HG02981 (cell line): ENCODE data around the gene OFD1.

Source experiments
- ATAC-seq: cut with Tn5 transposase; IDR thresholded peaks from one replicate; pipeline ENCODE4 v1.9.1; 2021; ENCODE audit warnings: mild to moderate bottlenecking, moderate library complexity; ENCODE audit not compliant: unreplicated experiment

Gene OFD1

DNA sequence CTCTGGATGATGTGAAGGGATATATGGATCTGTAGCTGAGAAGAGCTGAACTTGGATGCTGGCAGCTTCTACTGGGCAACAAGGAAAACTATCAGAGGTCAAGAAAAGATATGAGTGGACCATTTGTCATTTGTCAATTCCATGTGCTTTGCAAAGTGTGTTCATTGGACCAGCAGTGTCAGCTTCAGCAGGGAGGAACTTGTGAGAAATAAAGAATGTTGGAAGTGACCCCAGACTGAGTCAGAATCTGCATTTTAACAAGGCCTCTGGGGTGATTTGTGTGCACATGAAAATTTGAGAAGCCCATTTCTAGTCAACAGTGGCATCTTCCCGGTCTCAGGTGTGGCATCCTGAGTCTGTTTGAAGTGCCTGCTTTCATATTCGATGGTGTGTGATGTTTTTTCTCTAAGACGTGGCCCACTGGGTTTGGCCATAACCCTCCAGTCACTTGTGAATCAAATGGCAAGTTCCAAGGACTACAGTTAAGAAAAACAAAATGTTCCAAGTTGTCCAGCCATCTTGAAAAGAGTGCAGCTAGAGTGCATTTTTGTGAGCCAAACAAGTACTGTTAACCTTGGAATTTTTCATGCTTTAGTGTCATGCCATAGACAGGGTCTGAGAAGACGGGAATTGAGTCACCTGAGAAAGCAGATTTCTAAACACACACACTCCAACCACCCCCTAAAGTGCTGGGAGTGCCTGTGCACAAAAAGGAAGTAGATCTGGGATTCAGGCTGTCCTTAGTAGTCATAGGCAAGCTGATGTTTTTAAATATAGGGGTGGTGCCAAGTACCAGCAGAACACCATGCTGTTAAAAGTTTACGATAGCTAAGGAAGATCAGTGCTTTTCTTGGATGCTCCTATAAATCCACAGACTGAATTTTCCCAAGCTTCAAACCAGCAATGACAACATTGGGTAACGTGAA, 55.9 kb downstream of the OFD1 start:
- no peak for ATAC-seq

DNA sequence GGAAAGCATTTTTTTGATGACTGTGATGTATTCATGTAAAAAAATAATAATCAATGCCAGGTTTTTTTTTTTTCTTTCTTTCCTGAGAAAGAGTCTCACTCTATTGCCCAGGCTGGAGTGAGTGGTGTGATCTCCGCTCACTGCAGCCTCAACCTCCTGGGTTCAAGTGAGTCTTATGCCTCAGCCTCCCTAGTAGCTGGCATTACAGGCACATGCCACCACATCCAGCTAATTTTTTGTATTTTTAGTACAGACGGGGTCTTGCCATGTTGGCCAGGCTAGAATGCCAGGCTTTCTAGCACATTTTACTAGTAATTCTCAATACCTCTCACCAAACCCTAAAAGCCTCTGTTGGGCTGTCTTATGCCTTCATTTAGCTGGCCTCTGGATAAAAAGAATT, 56.6 kb downstream of the OFD1 start:
- ATAC-seq: no peak

DNA sequence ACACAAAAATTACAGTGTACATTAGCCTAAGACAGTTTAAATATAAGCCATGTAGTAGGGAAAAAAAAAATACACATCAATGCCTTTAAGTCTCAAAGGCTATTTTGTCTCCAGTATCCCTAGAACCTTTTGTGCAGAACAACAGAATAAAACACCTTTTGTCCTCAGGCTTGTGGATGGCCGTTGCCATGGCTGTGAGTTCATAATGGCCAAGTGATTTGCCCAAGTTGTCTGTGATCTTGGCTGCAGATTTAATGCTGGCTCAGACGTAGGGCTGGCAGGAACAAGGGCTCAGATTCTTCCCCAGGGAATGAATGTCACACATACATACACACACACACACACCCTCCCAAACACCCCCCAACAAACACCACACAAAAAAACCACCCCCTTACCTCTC, 57.0 kb downstream of the OFD1 start:
- no peak for ATAC-seq

DNA sequence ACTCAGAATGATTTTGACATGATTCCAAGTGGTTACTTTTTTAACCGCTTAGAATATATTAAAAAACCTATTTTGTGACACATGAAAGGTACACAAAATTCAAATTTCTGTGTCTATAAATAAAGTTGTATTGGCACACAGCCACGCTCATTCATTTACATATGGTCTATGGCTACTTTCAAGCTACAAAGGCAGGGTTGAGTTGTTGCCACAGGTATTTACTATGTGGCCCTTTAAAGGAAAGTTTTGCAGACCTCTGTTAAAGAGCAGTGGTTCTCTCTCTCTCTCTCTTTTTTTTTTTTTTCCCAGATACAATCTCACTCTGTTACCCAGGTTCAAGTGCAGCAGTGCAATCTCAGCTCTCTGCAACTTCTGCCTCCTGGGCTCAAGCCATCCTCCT, 59.3 kb downstream of the OFD1 start:
- no peak for ATAC-seq

DNA sequence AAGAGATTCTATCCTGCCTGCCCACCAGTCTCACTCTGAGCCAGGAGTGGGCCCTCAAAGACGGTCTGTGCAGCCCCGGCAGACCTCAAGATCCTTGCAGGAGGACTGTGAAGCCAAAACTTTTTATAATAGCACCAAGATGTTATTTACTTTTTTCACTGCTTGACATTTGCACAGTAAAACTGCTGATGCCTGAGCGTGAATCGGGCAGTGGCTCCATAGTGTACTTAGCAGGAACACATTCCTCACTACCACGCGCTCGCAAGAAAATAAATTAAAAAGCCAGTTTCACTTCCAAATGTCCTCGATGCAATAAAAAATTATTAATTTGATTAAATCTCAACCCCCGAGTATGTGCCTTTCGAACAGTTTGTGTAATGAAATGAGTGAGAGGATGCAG, 59.9 kb downstream of the OFD1 start:
- ATAC-seq: no peak

DNA sequence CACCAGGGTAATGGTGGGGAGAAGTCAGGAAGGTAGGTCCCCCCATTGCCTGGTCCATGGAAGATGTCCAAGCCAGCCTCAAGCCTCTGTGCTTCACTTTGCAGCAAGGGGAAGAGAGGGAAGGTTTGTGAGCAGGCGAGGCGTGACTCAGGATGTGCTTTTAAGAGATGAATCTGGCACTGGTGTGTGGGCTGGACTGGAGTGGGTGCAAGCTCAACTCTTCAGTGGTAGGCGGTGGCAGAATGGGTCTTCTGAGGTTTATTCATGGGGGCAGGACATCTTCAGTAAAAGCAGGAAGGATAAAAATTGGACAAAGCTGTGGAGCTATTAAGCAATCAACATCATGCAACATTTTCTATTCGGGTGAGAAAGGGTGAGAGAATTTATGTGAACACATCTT, 63.0 kb downstream of the OFD1 start:
- ATAC-seq: no peak

DNA sequence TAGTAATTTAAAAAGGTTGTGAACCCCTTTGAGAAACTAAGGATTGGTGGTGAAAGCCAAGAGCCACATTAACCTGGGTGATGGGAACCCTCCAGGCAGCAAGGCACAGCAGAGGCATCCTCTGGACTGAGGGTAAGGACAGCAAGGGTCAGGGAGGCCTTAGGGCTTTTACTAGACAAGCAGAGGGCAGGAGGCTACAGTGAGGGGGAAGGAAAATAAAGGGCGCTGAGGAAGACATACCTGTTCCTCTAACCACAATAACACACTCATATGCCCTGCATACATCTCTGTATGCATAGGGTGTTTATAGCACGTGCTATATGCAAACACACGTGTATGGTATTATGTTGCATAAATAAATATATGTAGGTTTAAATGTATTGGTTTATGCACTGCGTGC, 63.6 kb downstream of the OFD1 start:
- ATAC-seq: no peak

DNA sequence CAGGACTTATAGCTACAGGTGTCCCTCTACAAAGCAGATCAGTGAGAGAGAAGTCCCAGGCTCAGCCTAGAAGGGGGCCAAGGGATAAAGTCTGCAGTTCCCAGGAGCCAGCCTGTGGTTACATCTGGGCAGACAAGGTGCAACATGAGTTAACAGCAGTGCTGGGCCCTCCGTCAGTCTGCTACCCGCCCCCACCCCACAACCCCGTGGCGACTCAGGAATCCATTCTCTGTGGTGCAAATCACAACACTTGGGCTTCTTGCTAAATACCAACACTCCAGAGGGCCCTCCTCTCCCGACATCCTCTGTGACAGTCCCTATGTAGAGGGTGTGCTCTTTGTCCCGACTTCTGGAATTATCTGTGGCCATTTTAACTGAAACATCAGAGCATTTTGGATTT, 68.6 kb downstream of the OFD1 start:
- ATAC-seq: no peak

DNA sequence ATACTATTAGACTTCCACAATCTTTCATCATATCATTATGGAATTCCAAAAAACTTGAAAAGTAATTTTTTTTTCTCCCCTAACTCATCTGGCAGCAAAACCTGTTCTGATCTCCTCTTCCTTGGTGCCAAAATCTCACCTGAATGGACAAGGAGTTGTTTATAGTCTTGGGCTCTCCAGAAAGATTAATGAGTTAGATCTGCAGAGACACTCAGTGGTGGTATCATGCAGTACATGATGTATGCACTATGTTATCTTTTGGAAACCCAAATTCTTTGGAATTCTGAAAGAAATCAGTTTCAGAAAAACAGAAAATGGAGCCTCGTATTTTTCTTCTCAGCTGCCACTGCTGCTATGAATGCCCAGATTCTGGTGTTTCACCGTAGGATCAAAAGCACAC, 70.7 kb downstream of the OFD1 start:
- no peak for ATAC-seq

DNA sequence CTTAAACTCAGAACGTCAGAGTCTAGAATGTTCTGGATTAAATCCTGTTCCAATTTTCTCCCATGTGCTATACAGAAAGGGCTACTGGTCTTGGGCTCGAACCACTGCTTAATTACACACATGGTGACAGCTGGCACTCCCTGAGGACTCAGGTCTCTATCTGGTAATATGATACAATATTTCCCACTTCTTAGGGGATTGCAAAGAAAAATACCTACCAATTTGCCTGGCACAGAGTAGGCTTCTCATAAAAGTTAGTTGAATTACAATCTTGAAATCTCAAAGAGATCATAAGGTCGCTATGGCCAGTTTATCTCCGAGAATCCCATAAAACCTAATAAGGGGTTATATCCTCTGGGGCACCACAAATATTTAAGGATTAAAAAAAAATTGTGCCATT, 73.7 kb downstream of the OFD1 start:
- no peak for ATAC-seq

DNA sequence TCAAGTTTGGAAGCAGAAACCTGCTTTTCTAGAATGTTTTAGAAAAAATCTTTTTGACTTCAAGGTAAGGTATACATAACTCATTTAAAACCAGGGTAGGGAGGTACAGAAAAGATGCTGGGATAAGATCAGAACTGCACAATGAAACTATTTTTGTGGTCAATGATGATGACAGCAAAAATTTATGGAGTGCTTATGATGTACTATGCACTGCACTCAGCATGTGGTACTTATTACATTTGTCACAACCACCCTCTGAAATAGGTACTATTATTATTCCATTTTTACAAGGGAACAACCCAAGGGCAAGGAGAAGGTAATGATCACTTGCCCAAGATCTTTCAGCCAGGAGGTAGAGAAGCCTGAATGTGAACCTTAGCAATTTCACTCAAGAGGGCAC, 74.3 kb downstream of the OFD1 start:
- no peak for ATAC-seq

DNA sequence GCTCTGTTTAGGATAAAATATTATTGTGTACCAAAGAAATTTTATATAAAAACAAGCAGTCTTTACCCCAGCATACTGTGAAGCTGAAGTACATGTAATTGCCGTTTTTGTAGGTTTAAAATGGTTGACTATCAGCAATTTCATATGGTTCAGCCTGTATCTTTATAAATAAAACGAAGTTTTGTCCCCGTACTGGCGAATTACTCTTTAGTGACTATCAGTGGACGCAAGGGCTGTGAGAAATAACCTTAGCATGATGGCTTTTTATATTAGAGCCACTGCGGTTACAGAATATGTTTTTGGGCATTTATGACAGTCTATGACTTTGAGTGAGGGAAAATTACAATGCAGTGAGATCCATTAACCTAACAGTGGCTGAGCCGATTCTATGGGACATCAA, 81.1 kb downstream of the OFD1 start:
- no peak for ATAC-seq

DNA sequence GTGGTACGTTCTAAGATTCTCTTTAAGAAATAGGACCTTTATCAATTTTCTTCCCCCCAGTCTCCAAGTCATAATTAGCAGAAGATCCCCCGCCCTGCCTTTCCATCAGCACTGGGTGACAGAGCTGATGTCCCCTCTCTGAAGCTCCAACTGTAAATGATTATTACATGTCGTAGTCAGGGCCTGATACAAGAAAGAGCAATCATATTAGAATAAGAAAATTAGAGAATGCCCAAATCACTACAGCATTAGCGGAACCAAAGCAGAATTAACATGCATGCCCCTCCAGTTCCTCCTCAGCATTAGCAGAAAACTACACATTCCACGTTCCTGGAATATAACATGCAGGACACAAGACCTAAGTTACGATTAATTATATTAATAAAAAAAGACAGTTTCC, 81.6 kb downstream of the OFD1 start:
- ATAC-seq: no peak

DNA sequence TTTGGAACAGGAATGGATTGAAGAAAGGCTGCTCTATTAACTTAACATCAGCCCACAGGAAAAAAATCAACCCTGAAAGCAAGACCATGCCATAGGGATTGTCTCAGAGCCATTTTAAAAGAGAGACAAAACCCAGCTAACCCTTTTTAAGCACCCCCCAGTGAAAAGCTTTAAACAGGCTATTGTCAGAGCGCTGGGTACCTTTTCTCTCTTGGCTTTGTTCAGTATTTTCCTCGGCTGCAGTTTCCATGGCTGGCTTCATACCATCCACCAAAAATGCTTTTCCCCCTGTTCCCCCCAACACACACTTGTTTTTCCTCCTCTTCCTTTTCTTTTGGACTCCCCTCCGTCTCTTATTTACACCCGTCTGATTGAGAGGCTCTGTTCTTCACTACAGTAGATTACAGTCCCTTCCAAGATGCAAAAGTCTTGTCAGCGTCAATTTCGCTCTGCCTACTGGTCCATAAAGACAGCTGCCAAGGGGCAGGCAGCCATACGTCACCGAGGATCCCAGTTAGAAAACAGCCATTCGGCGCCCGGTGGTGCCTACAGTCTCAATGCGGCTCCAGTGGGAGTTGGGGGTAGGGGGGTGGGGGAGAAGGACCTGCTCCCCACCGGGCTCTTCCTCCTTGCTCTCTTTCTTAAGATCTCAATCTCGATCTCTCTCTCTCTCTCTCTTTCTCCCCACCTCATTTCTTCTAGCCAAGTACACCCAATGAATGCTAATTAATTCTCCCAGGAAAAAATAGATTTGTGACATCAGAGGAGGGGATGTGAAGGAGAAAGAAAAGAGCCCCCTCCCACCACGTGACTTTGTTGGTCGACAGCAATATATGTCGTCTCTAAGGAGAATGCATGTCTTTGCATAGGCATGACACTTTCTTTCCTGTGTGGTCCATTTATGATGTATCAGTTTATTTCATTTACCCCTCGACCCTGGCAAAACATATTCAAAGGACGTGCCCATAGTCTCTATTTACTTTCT, 82.4 kb downstream of the OFD1 start, which contains the start of gene GPM6B:
GPM6B (minus strand) TSS at position 451 of the 985 bp plus-strand sequence; CDS start at position 262, 189 bp downstream.
- no peak for ATAC-seq
